HepG2 (cell line): ENCODE data around the gene LIFR. TPM values are rescaled to one million over a fixed set of nuclear protein-coding genes. Genes with fewer than 3 reads are reported as not detected.

Experiments used
- ESRRA ChIP-seq: sonication (generic); formaldehyde crosslinking; IDR thresholded peaks from 2 replicates; pipeline ENCODE4 v1.5.1; 2020; ENCODE audit warnings: mild to moderate bottlenecking, low read depth, missing genetic modification reagents
- GTF3A ChIP-seq: sonication (generic); formaldehyde crosslinking; conservative IDR thresholded peaks from 2 replicates; pipeline ENCODE4 v1.4.0; 2020; ENCODE audit warnings: mild to moderate bottlenecking, missing genetic modification reagents
- HDAC2 ChIP-seq: sonication (generic); formaldehyde crosslinking; IDR thresholded peaks from 2 replicates; pipeline ENCODE4 v1.4.0; 2020; ENCODE audit warnings: missing genetic modification reagents
- HNF4G ChIP-seq, 2 experiments: sonication (generic) in 1 of 2; formaldehyde crosslinking in 1 of 2; IDR thresholded peaks; 2 replicates each; pipeline versions ENCODE4 v1.4.0 to v1.6.1; 2011 to 2020; ENCODE audit warnings: borderline replicate concordance in 2 of 2, low read depth in 2 of 2, mild to moderate bottlenecking in 2 of 2, low read length in 1 of 2, missing genetic modification reagents in 1 of 2, moderate library complexity in 1 of 2
- KAT7 ChIP-seq: IDR thresholded peaks from 2 replicates; pipeline ENCODE4 v1.6.1; 2018; ENCODE audit warnings: borderline replicate concordance, missing compliant biosample characterization
- KLF9 ChIP-seq: IDR thresholded peaks from 2 replicates; pipeline ENCODE4 v1.6.1; 2016; ENCODE audit warnings: low read depth
- MED1 ChIP-seq: sonication (generic); formaldehyde crosslinking; IDR thresholded peaks from 2 replicates; pipeline ENCODE4 v1.4.0; 2020; ENCODE audit warnings: missing genetic modification reagents
- MYC ChIP-seq: sonication (generic); formaldehyde crosslinking; IDR thresholded peaks from 2 replicates; pipeline ENCODE4 v1.9.0; 2021; ENCODE audit warnings: missing genetic modification reagents, borderline replicate concordance
- NCOR1 ChIP-seq: fragments of 200-600 bp; sonication (generic); IDR thresholded peaks from 2 replicates; pipeline ENCODE4 v1.7.0; 2017; ENCODE audit warnings: antibody characterized with exemption, low read length, borderline replicate concordance
- RERE ChIP-seq: IDR thresholded peaks from 2 replicates; pipeline ENCODE4 v1.6.1; 2016; ENCODE audit warnings: low read depth, missing genetic modification reagents, missing compliant biosample characterization
- TGIF2 ChIP-seq: IDR thresholded peaks from 2 replicates; pipeline ENCODE4 v1.6.1; 2016; ENCODE audit warnings: control low read depth, missing compliant biosample characterization
- ZFP36L1 ChIP-seq: sonication (generic); formaldehyde crosslinking; IDR thresholded peaks from 2 replicates; pipeline ENCODE4 v1.8.0; 2022; ENCODE audit warnings: mild to moderate bottlenecking, missing genetic modification reagents, moderate library complexity
- ZIK1 ChIP-seq: sonication (generic); formaldehyde crosslinking; IDR thresholded peaks from 2 replicates; pipeline ENCODE4 v1.5.0; 2020; ENCODE audit warnings: mild to moderate bottlenecking, low read depth, missing genetic modification reagents, borderline replicate concordance
- ZNF136 ChIP-seq: sonication (generic); formaldehyde crosslinking; IDR thresholded peaks from 2 replicates; pipeline ENCODE4 v1.8.1; 2022; ENCODE audit warnings: low read depth, mild to moderate bottlenecking, moderate library complexity, missing genetic modification reagents
- ZNF432 ChIP-seq: sonication (generic); formaldehyde crosslinking; IDR thresholded peaks from 2 replicates; pipeline ENCODE4 v1.5.0; 2020; ENCODE audit warnings: missing genetic modification reagents, mild to moderate bottlenecking, borderline replicate concordance
- ZNF543 ChIP-seq: sonication (generic); formaldehyde crosslinking; IDR thresholded peaks from 2 replicates; pipeline ENCODE4 v1.4.0; 2020; ENCODE audit warnings: mild to moderate bottlenecking, missing genetic modification reagents
- ZNF746 ChIP-seq: sonication (generic); formaldehyde crosslinking; IDR thresholded peaks from 2 replicates; pipeline ENCODE4 v1.8.0; 2022; ENCODE audit warnings: mild to moderate bottlenecking, missing genetic modification reagents
- ZSCAN22 ChIP-seq: sonication (generic); formaldehyde crosslinking; IDR thresholded peaks from 2 replicates; pipeline ENCODE4 v1.4.0; 2020; ENCODE audit warnings: mild to moderate bottlenecking, missing genetic modification reagents
- polyA plus RNA-seq, 8 experiments: library from polyadenylated mRNA; depleted of rRNA in 3 of 8; stranded (reverse) in 7 of 8; unstranded in 1 of 8; fragments of >200 nt; fragmentation: Illumina TruSeq in 4 of 8; extraction: Trizol in 4 of 8; gene quantifications; 2 replicates each; pipeline versions ENCODE4 v1.2.1 to v1.2.3, GENCODE V29; 2011 to 2016; ENCODE audit warnings: low read depth in 4 of 8, missing spikeins in 1 of 8, mixed read lengths in 1 of 8; ENCODE audit not compliant: insufficient read depth in 1 of 8
- total RNA-seq, 5 experiments: library from RNA; depleted of rRNA; stranded (reverse); fragments of >200 nt; fragmentation: Illumina TruSeq; extraction: Trizol; gene quantifications; 2 replicates each; pipeline ENCODE4 v1.2.3, GENCODE V29; 2016; ENCODE audit warnings: low read depth in 1 of 5
- TF ChIP-seq, protein P1 (sequence below): sonication (generic); formaldehyde crosslinking; conservative IDR thresholded peaks from 2 replicates; pipeline ENCODE4 v1.4.0; 2020; ENCODE audit warnings: missing genetic modification reagents
- TF ChIP-seq, protein P2 (sequence below): sonication (generic); formaldehyde crosslinking; IDR thresholded peaks from 2 replicates; pipeline ENCODE4 v1.8.0; 2023; ENCODE audit warnings: mild to moderate bottlenecking, missing genetic modification reagents
- TF ChIP-seq, protein P3 (sequence below): IDR thresholded peaks from 2 replicates; pipeline ENCODE4 v1.6.1; 2016; ENCODE audit warnings: missing biosample characterization, missing genetic modification reagents, low read depth

The LIFR gene
- total and polyA plus RNA-seq, 2 of the 13 experiments (the other 11 are each of a cell fraction or from before 2014, with no cell fraction given), result 6.3 to 25.2 TPM

DNA sequence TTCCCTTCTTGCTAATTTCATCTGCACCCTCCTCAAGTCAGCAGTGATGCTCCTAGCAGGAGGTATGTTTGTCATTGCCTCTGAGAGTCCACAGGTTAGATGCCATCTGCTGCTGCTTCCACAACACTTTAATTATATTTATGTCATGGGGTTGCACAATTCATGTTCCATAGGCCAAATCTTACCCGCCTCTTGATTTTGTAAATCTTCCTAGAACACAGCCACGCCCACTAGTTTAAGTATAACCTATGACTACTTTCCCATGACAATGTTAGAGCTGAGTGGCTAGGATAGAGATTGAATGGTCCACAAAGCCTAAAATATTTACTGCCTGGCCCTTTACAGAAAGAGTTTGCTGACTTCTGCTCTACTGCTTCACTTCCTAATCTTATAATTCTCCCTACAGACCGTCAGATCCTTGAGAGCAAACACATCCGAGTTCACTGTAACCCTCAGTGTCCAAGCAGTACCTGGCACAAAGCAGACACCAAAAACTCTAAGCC, 21.1 kb downstream of the LIFR start (continued):
- no peak for TF ChIP-seq ZIK1
- no peak for TF ChIP-seq MED1 (CRISPR knock-in tag)
- no peak for TF ChIP-seq ZFP36L1 (CRISPR knock-in tag)
- TF ChIP-seq ZNF746, result no peak
- TF ChIP-seq MYC (CRISPR knock-in tag), result no peak
- TF ChIP-seq ZNF543 (CRISPR knock-in tag), result no peak
- TF ChIP-seq ESRRA (CRISPR knock-in tag), result no peak
- no peak for TF ChIP-seq HDAC2 (CRISPR knock-in tag)
- TF ChIP-seq RERE, result no peak
- no peak for TF ChIP-seq ZSCAN22
- TF ChIP-seq KLF9 (CRISPR knock-in tag), result no peak
- no peak for TF ChIP-seq GTF3A (CRISPR knock-in tag)
- peak; percentile 23; the same call in 1 of the 2 replicates for TF ChIP-seq NCOR1
- no peak for TF ChIP-seq KAT7 (CRISPR knock-in tag)
- TF ChIP-seq, protein P1, sequence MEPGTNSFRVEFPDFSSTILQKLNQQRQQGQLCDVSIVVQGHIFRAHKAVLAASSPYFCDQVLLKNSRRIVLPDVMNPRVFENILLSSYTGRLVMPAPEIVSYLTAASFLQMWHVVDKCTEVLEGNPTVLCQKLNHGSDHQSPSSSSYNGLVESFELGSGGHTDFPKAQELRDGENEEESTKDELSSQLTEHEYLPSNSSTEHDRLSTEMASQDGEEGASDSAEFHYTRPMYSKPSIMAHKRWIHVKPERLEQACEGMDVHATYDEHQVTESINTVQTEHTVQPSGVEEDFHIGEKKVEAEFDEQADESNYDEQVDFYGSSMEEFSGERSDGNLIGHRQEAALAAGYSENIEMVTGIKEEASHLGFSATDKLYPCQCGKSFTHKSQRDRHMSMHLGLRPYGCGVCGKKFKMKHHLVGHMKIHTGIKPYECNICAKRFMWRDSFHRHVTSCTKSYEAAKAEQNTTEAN (CRISPR knock-in tag), result no peak
- TF ChIP-seq HNF4G (IDR thresholded peaks at IDR 0.05; ENCODE audit: borderline replicate concordance, low read depth, low read length), result peak; percentile 43; the same call in 1 of the 2 replicates
- TF ChIP-seq HNF4G (CRISPR knock-in tag; IDR thresholded peaks at IDR 0.05; ENCODE audit: borderline replicate concordance, low read depth), result no peak
- TF ChIP-seq ZNF136 (CRISPR knock-in tag), result no peak
- TF ChIP-seq, protein P2, sequence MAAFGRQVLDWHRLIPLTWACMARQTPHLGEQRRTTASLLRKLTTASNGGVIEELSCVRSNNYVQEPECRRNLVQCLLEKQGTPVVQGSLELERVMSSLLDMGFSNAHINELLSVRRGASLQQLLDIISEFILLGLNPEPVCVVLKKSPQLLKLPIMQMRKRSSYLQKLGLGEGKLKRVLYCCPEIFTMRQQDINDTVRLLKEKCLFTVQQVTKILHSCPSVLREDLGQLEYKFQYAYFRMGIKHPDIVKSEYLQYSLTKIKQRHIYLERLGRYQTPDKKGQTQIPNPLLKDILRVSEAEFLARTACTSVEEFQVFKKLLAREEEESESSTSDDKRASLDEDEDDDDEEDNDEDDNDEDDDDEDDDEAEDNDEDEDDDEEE (CRISPR knock-in tag), result no peak
- TF ChIP-seq, protein P3, sequence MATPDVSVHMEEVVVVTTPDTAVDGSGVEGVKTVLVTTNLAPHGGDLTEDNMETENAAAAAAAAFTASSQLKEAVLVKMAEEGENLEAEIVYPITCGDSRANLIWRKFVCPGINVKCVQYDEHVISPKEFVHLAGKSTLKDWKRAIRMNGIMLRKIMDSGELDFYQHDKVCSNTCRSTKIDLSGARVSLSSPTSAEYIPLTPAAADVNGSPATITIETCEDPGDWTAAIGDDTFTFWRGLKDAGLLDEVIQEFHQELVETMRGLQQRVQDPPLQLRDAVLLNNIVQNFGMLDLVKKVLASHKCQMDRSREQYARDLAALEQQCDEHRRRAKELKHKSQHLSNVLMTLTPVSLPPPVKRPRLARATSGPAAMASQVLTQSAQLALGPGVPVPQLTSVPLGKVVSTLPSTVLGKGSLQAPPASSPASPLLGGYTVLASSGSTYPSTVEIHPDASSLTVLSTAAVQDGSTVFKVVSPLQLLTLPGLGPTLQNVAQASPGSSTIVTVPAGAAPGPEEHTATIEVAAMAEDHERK, result no peak
- TF ChIP-seq ZNF432 (CRISPR knock-in tag), result no peak
- no peak for TF ChIP-seq TGIF2 (CRISPR knock-in tag)
